ELR (cell line): ENCODE measurements around the gene ANGPTL3.
A peak's percentile ranks its signal among the peaks of the same experiment; 100 is the strongest.

Experiments
- DNase-seq: peaks from one replicate; pipeline ENCODE4 v3.0.0-alpha.2; 2015; ENCODE audit warnings: low read depth

ANGPTL3 gene

DNA sequence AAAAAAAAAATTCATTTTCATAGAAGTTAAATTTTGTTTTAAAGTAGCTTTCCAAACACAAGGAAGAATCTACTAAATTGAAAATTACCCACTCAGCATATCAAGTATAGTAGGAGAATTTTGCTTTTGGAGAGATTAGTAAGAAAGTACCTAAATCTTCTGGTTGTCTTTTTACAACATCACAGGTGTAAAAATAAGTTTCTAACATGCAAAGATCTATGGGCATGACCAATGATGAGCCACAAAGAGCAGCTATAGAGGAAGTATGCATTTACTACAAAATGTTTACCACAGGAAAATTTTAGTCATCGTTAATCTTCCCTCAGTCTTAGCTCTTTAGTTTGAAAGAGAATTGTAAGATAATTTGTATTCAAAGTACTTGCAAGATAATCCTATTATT lies 28.1 kb downstream of the ANGPTL3 start:
- DNase-seq = peak; percentile 25

GRCh38 chr1:62628506-62628905 lies 31.2 kb downstream of the ANGPTL3 start:
- DNase-seq = no peak

DNA sequence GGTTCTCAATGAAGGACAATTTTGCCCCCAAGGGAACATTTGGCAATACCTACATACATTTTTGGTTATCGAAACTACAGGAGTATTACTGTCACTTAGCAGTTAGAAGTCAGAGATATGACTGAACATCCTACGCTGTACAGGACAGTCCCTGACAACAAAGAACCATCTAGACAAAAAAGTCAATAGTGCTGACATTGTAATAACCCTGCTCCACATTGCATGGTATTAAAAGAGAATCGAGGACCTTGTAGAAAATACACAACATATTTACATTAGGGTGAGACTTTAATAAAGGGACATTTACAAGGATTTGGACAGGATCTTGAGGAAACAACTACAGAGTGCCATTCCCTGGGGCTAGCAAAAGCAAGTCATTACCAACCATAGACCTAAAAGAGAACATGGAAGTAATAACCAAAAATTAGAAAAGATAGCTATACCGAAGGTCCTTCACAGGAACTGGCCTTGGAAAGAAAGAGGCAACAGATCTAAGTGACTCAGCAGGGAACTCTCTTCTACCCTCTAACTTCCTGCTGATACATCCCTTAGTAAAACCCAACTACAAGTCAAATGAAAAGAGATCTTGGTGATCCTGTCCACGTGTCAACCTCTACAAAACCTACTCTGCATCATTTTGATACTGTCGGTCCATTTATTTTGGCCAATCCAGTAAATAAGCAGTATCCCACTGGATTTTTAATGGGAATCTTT lies 40.2 kb downstream of the ANGPTL3 start:
- peak; percentile 40 for DNase-seq

- DNase-seq = no peak
These were observed 46.0 kb downstream of the ANGPTL3 start for GRCh38 chr1:62643283-62643682.

DNA sequence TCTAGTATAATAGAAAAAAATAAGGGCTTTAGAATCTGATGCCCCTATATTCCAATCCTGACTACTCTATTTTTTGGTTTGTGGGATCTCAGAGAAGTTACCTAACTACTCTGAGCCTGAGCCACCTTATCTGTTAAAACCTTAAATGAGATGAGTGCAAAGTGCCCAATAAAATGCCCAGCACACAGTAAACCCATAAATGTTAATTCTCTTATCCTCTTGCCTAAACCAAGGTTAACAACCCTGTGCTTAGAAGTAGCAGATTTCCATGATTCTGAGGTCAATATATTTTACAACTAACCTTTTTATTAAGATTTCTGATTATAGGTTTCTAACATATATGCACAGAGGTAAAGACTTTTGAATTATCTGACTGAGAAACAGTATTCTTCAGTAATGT lies 55.1 kb downstream of the ANGPTL3 start:
- no peak for DNase-seq

- no peak for DNase-seq
These were observed 57.4 kb downstream of the ANGPTL3 start for GRCh38 chr1:62654744-62655143.
